ENCODE measurements around the gene HOTAIR. TPM values are rescaled to one million over a fixed set of nuclear protein-coding genes. Genes with fewer than 3 reads are reported as not detected.

Gene HOTAIR
- polyA plus RNA-seq, 1 donor from 2014 or later, result not detected

GRCh38 chr12:53958128-53958527, 16.6 kb downstream of the HOTAIR start:
- Histone ChIP-seq H3K4me3 (ENCODE audit: low read length) (no peak overlapping the region), H3F3A (ENCODE audit: insufficient read depth, low read length, poor library complexity, severe bottlenecking) (no peaks in the 10 kb centered on the region), H3K9me2 (ENCODE audit: insufficient read depth, low read length) (no peaks in the 10 kb centered on the region), H4K20me1 (ENCODE audit: insufficient read depth) (no peaks in the 10 kb centered on the region), H3K36me3 (ENCODE audit: insufficient read depth, low read length) (no peaks in the 10 kb centered on the region), H3K27me3 (ENCODE audit: insufficient read depth, low read depth, low read length) (peaks cover 100% of the 10 kb centered on the region), H3K79me2 (replicated peaks; ENCODE audit: insufficient read depth, low read length) (no peaks in the 10 kb centered on the region), H3K9me3 (ENCODE audit: low read length) (no peaks in the 10 kb centered on the region), H2AFZ (ENCODE audit: low read depth, low read length) (no peak overlapping the region), H3K4me2 (ENCODE audit: low read length) (no peak overlapping the region), H3K27ac (ENCODE audit: low read length) (no peak overlapping the region), H3K9ac (ENCODE audit: low read length) (no peak overlapping the region)
- TF ChIP-seq REST (IDR thresholded peaks at IDR 0.05; ENCODE audit: borderline replicate concordance), result no peak
- no peak for TF ChIP-seq EP300 (conservative IDR thresholded peaks at IDR 0.05; ENCODE audit: poor library complexity, severe bottlenecking)
- TF ChIP-seq SMC3 (conservative IDR thresholded peaks at IDR 0.05; ENCODE audit: poor library complexity), result no peak
- no peak for TF ChIP-seq TAF1 (IDR thresholded peaks at IDR 0.05; ENCODE audit: low read depth)
- no peak for TF ChIP-seq MXI1 (conservative IDR thresholded peaks at IDR 0.05; ENCODE audit: poor library complexity, severe bottlenecking)
- TF ChIP-seq EZH2 (IDR thresholded peaks at IDR 0.05; ENCODE audit: borderline replicate concordance, insufficient read depth, low read length, poor library complexity, severe bottlenecking), result no peak
- no peak for TF ChIP-seq CTCF (IDR thresholded peaks at IDR 0.05; ENCODE audit: poor library complexity, severe bottlenecking)
- no peak for TF ChIP-seq POLR2AphosphoS5 (IDR thresholded peaks at IDR 0.05)
- TF ChIP-seq RAD21 (conservative IDR thresholded peaks at IDR 0.05), result no peak

- Histone ChIP-seq H3K9me2 (ENCODE audit: insufficient read depth, low read length) (no peaks in the 10 kb centered on the region), H3K4me2 (ENCODE audit: low read length) (no peak overlapping the region), H3K4me3 (ENCODE audit: low read length) (no peak overlapping the region), H3K79me2 (replicated peaks; ENCODE audit: insufficient read depth, low read length) (no peaks in the 10 kb centered on the region), H3K9me3 (ENCODE audit: low read length) (no peaks in the 10 kb centered on the region), H3K36me3 (ENCODE audit: insufficient read depth, low read length) (no peaks in the 10 kb centered on the region), H3K27me3 (ENCODE audit: insufficient read depth, low read depth, low read length) (peaks cover 100% of the 10 kb centered on the region), H3K9ac (ENCODE audit: low read length) (no peak overlapping the region), H3F3A (ENCODE audit: insufficient read depth, low read length, poor library complexity, severe bottlenecking) (no peaks in the 10 kb centered on the region), H3K27ac (ENCODE audit: low read length) (no peak overlapping the region), H4K20me1 (ENCODE audit: insufficient read depth) (no peaks in the 10 kb centered on the region), H2AFZ (ENCODE audit: low read depth, low read length) (no peak overlapping the region)
- no peak for TF ChIP-seq SMC3 (conservative IDR thresholded peaks at IDR 0.05; ENCODE audit: poor library complexity)
- no peak for TF ChIP-seq MXI1 (conservative IDR thresholded peaks at IDR 0.05; ENCODE audit: poor library complexity, severe bottlenecking)
- no peak for TF ChIP-seq TAF1 (IDR thresholded peaks at IDR 0.05; ENCODE audit: low read depth)
- no peak for TF ChIP-seq EP300 (conservative IDR thresholded peaks at IDR 0.05; ENCODE audit: poor library complexity, severe bottlenecking)
- no peak for TF ChIP-seq REST (IDR thresholded peaks at IDR 0.05; ENCODE audit: borderline replicate concordance)
- no peak for TF ChIP-seq POLR2AphosphoS5 (IDR thresholded peaks at IDR 0.05)
- no peak for TF ChIP-seq EZH2 (IDR thresholded peaks at IDR 0.05; ENCODE audit: borderline replicate concordance, insufficient read depth, low read length, poor library complexity, severe bottlenecking)
- no peak for TF ChIP-seq RAD21 (conservative IDR thresholded peaks at IDR 0.05)
- TF ChIP-seq CTCF (IDR thresholded peaks at IDR 0.05; ENCODE audit: poor library complexity, severe bottlenecking), result no peak
These were observed 17.7 kb downstream of the HOTAIR start for GRCh38 chr12:53956914-53957536.
